GM12874 (cell line): ENCODE measurements around the gene KRTAP17-1.
"Not testable (repeated sequence)": the region's sequence is repeated elsewhere in the genome, so short reads cannot be mapped to it uniquely, and the experiment has no call there.

Experiments used
- CTCF ChIP-seq: IDR thresholded peaks from 2 replicates; pipeline ENCODE4 v1.5.1; 2011; ENCODE audit warnings: low read depth, mild to moderate bottlenecking, control low read depth, low read length, moderate library complexity; ENCODE audit not compliant: insufficient read depth

KRTAP17-1 gene, protein sequence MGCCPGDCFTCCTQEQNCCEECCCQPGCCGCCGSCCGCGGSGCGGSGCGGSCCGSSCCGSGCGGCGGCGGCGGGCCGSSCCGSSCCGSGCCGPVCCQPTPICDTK

GRCh38 chr17:41315204-41315794, at the start of gene KRTAP17-1:
Gene KRTAP17-1 (minus strand): TSS chr17:41315710. CDS start chr17:41315650, 60 bp downstream.
- no peak for TF ChIP-seq CTCF

DNA sequence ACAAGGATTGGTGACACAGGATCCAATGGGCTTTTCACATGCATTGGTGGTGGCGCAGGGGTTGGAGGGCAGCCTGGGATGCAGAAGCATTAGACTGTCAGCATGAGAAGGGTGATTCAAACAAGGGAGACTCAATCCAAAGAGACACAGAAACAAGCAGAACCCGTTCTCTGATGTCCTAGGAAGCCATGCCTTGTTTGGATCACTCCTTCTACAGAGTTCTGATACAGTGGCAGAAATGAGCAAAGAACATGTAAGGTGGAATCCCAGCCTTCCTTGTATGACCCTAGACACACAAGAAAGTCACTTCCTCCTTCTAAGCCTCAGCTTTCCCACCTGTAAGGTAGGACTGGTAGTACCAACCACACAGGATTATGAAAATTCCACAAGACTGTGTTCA, 48.4 kb upstream of the KRTAP17-1 start:
- no peak for TF ChIP-seq CTCF

- no peak for TF ChIP-seq CTCF
Measured at GRCh38 chr17:41360296-41360995, 44.9 kb upstream of the KRTAP17-1 start.

GRCh38 chr17:41354536-41354935, 39.0 kb upstream of the KRTAP17-1 start:
- TF ChIP-seq CTCF, result no peak

GRCh38 chr17:41352597-41353366, 37.3 kb upstream of the KRTAP17-1 start:
- TF ChIP-seq CTCF, result no peak

GRCh38 chr17:41351177-41351576, 35.7 kb upstream of the KRTAP17-1 start:
- no peak for TF ChIP-seq CTCF

GRCh38 chr17:41350381-41350878, 34.9 kb upstream of the KRTAP17-1 start, which contains the start of gene KRT33A:
Gene KRT33A (minus strand): TSS chr17:41350828. CDS start chr17:41350767, 61 bp downstream.
- TF ChIP-seq CTCF, result not testable (repeated sequence)
